CD4-positive, alpha-beta T cell treated with Interleukin-2 at 100 ng/mL for 4 hours (primary cell): ENCODE data around the gene B3GALNT2.

ENCODE experiments used
- DNase-seq: peaks from one replicate; pipeline ENCODE4 v3.0.0-alpha.2; 2020; ENCODE audit warnings: low spot score

Gene B3GALNT2

DNA sequence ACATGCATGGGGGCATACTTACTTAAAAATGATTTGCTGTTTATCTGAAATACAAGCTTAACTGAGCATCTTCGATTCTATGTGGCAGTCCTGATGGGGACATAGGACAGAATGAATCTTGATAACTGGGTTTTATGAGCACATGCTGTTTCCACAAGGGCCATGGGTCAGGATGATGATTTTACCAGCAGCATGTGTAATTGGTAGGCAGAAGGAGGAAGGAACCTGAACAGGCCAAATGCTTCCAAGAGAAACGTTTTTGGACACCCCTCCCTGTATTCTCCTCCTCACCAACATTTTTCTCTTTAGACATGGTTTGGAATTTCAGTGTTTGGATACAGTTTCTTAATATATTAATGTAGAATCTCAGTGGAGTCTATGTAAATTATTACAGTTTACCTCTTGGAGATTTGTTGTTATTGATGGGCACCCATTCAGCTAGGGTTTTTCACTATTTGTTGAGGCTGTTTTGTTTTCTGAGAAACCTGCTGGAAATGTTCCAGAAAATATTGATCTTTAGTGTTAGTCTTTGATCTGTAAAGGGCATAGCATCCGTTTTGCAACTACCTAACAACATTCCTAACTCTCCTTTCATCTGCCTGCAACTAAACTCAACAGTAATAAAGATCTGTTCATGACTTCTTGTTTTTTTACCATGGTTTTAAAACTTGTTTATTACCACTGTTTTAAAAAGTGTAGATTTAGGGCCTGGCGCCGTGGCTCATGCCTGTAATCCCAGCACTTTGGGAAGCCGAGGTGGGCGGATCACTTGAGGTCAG, 95.0 kb downstream of the B3GALNT2 start:
- DNase-seq: no peak

DNA sequence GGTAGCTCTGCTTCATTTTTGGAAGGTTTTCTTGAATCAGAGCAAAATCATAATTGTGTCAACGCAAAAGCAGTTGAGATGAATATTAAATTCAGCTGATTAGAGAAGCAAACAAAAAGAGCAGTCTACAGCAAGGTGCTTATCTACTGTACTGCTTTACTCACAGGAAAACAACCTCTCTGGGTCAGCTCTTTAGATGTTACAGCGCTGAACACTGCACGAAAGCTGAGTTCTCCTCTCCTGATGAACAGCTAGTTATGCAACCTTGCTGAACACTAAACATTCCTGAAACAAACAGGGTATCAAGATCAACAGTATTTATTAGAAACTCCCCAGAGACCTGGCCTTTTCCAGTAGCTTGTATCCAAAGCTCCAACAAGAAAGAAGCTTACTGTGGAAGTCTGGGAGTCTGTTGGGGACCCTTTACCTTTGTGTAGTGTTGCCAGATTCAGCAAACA, 95.7 kb downstream of the B3GALNT2 start:
- no peak for DNase-seq

GRCh38 chr1:235407419-235407818, 96.8 kb downstream of the B3GALNT2 start:
- DNase-seq: no peak

DNA sequence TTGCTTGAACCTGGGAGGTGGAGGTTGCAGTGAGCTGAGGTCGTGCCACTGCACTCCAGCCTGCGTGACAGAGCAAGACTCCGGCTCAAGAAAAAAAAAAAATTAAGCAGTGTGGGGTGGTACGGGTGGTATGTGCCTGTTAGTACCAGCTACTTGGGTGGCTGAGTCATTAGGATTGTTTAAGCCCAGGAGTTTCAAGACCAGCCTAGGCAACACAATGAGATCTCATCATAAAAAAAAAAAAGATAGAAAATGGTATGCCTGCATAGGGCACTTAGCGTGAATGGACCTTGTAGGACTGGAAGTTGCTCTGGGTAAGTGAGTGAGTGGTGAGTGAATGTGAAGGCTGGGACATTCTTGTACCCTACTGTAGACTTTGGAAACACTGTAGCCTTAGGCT, 100.1 kb downstream of the B3GALNT2 start:
- DNase-seq: no peak

DNA sequence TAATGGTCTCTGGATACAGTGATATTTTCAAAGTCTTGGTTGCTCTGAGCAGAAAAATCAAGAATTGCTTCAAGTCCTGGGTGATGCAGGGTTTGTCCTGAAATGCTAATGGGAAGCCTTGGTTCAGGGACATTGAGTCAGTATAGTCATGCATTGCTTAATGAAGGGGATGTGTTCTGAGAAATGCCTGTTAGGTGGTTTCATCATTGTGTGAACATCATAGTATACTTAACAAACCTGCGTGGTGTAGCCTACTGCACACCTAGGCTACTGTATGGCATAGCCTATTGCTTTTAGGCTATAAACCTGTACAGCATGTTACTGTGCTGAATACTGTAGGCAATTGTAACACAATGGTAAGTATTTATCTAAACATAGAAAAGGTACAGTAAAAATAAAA, 100.7 kb downstream of the B3GALNT2 start:
- no peak for DNase-seq

- DNase-seq: no peak
Measured at GRCh38 chr1:235402457-235403200, 101.6 kb downstream of the B3GALNT2 start.

DNA sequence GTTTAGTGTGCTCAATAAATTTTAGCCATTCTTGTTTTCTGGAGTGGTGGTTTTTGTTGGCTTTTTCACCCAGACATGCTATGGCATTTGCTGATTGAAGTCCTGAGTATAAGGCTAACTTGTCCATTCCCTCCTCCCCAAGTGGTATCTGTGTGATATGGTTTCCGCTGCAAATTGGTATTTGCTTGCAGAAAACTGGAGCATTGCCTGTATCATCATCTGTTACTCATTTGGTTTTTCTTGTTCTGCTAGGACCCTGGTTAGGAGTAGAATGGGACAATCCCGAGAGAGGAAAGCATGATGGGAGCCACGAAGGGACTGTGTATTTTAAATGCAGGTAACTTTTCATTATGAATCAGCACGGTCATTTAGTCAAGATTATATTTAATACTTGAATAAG, 103.0 kb downstream of the B3GALNT2 start:
- no peak for DNase-seq
